ENCODE results near the gene SLIT1.

Gene SLIT1

DNA sequence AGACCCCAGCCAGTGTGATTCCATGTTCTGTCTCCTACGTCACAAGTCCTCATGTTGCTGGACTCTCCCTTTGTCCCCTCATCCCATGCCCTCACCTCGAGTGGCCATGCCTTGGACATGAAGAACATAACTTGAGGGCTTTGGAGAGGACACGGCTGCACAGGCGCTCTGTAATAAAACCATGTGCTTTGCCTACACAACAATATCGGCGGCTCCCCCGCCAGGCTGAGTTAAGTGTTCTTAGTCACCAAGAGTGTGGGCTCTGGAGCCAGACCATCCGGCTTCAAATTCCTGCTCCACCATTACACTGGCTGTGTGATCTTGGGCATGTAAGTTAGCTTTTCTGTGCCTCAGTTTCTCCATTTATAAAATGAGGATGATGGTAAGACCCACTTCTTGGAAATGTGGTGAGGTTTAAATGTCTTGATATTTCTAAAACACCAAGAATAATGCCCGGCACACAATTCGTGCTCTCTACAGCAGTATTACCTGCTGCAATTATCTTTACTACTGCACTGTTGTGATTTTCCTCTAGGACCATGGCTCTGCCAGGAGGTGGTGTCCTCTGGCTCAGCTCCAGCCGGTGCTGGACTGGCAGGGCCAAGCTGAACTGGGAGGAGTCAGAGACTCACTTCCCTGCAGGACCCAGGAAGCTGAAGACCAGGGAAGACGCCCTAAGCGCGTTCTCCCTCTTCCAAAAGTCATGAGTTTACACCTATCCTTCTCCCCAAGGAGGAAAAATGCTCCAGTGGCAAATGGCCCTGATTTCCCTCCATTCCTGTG is 15.7 kb downstream of the SLIT1 start:
- DNase-seq = no peak

DNA sequence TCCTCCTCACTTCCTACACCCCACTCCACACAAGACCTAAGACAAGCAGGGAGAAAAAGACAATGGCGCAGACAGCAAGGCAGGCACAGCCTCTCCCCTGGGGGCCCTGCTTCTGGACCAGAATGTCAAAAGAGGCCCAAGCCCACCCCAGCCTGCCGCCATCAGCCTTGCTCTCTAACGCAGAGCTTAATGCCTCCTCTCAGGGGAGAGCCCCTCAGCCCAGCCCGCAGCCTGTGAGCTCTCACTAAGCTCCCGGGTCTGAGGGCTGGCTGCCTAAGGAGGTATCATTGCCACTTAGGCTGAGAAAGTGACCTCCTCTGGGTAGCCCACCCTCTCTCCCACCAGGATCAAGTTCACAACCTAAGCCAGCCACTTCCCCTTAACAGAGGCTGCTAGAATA is 16.7 kb downstream of the SLIT1 start:
- no peak for DNase-seq

GRCh38 chr10:97168645-97169044 is 17.1 kb downstream of the SLIT1 start:
- DNase-seq = no peak

GRCh38 chr10:97165499-97165898 is 20.3 kb downstream of the SLIT1 start:
- DNase-seq = no peak

DNA sequence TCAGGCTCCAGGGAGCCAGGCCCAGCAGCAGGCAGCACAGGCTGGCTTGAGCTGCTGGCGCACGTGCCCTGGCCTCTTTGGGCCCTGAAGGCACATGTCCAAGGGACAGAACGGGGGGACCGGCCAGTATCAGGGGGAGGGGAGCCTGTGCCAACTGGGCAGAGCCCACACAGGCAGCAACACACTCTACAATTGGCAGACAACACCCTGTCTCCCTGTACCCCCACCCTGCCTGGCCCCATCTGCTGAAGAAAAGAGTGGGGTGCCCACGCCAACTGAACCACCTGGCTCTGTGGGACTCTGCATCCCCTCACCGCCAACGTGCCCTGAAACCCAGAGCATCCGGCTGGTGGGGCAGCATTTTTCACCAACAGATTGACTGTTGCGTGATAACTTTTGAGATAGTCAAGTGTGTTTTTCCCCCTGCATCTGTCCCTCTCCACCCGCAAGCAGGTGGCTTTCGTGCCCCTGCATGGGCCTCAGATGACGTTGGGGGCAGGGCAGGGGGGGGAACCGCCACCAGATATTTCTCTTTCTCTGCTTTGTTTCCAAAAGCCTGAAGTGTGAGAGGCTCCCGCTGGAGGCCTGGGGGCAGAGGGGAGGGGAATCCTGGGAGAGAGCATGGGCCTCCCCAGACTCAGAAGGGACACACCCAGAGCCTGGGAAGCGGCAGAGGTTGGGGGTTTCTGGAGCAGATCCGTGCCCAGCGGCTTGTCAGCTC is 21.8 kb downstream of the SLIT1 start:
- no peak for DNase-seq

- no peak for DNase-seq
Measured at GRCh38 chr10:97163181-97163580, 22.6 kb downstream of the SLIT1 start.

DNA sequence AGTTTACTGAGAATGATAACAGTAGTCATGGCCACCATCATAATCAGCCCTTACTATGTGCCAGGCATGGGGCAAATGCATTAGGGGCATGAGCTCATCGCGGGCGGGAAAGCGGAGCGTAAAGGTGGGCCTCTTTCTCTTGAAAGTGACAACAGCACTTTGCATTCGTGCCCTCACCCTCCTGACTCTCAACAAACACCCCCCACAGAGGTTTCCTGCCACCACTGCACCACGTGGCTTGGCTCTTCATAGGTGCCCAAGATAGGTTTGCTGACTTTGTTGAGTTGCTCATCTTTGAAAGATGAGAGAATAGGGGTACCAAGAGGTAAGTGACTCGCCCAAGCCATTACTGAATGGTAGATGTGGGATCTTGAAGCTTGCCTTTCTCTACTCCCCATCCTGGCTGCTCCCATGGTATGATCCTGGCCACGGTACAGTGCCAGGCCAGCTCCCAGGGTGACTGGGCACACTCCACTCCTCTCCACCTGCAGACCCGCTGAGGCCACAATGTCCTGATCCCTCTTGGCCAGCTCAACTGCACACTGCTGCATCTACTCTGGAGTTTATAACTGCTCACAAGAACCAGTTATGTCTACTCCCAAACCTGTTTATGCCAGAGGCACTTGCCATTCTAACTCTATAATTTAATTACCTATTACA is 26.0 kb downstream of the SLIT1 start:
- DNase-seq = no peak

- no peak for DNase-seq
Measured at GRCh38 chr10:97157578-97158095, 28.1 kb downstream of the SLIT1 start.

DNA sequence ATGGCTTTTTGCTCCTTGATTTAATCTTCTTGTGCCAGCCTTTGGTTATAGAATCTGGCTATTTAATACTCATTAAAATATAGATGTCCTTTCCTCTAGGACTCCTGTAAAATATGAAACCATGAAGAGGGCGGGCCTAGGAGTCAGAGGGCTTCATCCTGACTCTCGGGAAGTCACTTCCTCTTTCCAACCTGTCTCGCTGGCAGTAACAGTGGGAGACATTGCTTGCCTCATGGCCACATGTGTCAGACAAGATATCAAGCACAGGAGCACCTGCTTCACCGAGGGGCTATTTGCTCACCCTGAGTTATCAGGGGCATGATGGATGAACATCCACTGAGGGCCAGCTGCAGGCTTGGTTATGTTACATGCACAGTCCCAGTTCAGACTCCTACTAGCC is 31.0 kb downstream of the SLIT1 start:
- DNase-seq = no peak

- DNase-seq = no peak
Measured at GRCh38 chr10:97154162-97154561, 31.6 kb downstream of the SLIT1 start.

DNA sequence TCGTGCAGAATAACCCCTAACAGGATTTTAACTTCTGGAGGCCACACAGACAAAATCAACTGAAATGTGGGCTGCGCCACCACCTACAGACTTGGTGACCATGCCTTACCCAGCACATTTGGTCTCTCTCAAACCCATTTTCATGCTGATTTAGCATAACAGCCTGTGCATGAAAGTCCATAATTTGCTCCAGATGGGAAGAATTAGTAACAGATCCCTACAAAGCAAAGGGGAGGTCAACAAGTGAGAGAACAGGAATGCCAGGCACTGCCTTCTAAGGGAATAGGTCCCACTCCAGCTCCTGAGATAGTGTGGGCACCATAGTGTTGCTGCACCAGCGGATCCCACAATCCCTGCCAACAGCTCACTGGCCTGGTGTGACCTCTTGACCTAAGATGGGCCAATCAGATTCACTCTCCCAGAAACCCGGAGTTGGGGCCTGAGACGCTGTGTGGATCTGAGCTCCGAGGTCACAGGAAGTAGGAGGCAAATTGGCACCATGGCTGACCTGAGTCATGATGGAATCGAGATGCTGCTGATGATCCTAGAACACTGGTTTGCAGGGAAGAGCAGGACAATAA is 32.4 kb downstream of the SLIT1 start:
- no peak for DNase-seq

- no peak for DNase-seq
Measured at GRCh38 chr10:97151307-97151914, 34.3 kb downstream of the SLIT1 start.

GRCh38 chr10:97150616-97151015 is 35.1 kb downstream of the SLIT1 start:
- no peak for DNase-seq

DNA sequence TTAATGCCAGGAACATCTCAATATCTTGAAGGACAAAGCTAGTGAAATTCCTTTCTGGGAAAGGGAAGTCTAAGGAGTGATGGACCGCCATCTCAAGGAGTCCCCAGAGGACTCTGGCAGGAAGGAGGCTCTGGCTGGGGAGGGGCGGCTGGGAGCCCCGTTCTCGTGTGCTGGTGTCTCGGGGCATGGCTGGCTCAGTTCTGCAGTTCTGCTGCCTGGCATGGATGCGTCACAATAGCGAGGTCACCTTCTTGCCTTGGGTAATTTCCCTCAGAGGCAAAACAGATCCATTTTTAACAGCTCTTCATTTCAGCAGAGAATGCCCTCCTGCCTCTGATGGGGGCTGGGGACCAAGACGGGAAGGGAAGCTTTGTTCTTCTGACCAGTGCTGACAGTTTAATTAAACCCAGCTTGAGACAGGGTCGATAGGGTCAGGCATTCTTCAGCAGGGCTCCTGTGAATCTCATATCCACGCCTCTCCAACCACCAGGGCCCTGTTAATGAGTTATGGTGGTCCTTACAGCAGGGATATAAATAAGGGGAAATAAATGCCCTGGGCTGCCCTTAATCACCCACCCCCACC is 35.7 kb downstream of the SLIT1 start:
- no peak for DNase-seq

DNA sequence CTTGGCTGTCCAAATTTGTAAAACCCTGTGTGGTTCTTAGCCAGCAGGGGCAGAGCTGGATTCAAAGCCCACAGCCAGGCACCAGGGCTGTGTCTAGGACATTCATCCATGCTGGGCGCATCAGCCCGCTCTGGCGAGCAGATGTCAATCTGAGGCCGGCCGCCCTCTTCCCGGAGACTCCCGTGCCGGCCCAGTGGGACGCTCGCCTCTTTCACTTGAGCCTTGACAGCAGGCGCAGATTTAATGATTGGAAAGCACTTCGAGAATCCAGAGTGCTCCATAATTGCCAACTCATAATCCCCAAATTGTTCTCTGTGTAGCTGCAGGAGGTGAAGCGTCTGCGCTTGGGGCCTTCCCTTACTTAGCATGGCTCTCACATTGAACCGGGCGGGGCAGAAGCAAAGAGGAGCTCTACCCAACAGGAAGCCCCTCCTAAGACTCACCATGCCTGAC is 36.7 kb downstream of the SLIT1 start:
- DNase-seq = no peak

- DNase-seq = no peak
Measured at GRCh38 chr10:97144297-97144696, 41.5 kb downstream of the SLIT1 start.

GRCh38 chr10:97142834-97143233 is 42.9 kb downstream of the SLIT1 start:
- DNase-seq = no peak

- DNase-seq = no peak
Measured at GRCh38 chr10:97140902-97141745, 44.6 kb downstream of the SLIT1 start.

- no peak for DNase-seq
Measured at GRCh38 chr10:97140049-97140846, 45.5 kb downstream of the SLIT1 start.

DNA sequence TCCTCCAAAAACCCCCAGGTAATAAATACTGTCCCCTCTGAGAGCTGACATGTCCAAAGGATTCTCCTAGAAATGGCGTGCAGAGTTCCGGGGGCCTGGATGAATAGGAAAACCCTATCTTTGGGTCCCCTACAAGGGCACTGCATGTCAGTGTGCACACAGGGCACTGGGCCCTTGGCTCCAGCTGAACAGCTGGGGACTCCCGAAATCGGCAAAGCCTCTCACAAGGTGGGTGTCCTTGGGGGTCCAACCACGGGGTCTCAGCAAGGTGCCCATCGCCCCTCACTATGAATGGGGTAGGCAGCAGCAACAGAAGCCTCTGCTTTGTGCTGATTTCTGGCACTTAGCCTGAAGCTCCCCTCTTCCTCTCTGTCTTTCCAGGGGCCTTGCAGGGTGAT is 46.1 kb downstream of the SLIT1 start:
- DNase-seq = no peak

DNA sequence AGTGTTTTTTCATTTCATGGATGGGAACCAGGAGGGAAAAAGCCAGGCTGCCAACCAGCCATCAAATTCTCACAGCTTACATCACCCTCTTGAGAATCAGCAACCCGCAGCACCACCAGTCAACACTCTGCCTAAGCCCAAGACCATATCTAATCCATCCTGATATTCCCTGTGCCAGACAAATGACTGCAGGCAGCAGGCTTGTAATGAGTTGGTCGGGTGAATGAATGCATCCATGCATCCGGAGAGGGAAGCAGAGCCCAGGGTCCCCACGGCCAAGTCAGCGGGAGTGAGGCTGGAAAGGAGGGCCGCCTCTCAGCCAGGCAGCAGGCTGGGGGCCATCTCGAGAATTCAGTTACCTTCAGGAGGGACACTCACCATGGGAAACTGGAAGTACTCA is 46.9 kb downstream of the SLIT1 start:
- no peak for DNase-seq

All from EL (cell line).